ENCODE data around the gene RBFOX2. TPM values are rescaled to one million over a fixed set of nuclear protein-coding genes. Genes with fewer than 3 reads are reported as not detected.

Gene RBFOX2
- total and polyA plus RNA-seq, 2 donors (not counting 3 experiments of a cell fraction or from before 2014, with no cell fraction given), result 125 to 142 TPM

GRCh38 chr22:36077271-36077670 is 48.6 kb upstream of the RBFOX2 start:
- Histone ChIP-seq H3K36me3 (ENCODE audit: control insufficient read depth in 2 of 2, extremely low read depth in 1 of 2, insufficient read depth in 2 of 2, low read length in 2 of 2) (no peaks in the 10 kb centered on the region), H3K9me3 (replicated peaks; ENCODE audit: control insufficient read depth, insufficient read depth, low read length) (no peaks in the 10 kb centered on the region), H3K9ac (replicated peaks; ENCODE audit: extremely low read depth, insufficient read depth, low read length) (no peak overlapping the region), H3K27me3 (ENCODE audit: control insufficient read depth in 2 of 2, insufficient read depth in 2 of 2, low read length in 2 of 2) (peaks cover 0 to 5% of the 10 kb centered on the region in 2 experiments), H2AFZ (ENCODE audit: low read depth, low read length) (no peak overlapping the region), H3K27ac (ENCODE audit: insufficient read depth, low read depth, low read length) (no peak overlapping the region), H3K79me2 (ENCODE audit: control insufficient read depth, insufficient read depth, low read length) (no peaks in the 10 kb centered on the region), H3K9me1 (replicated peaks; ENCODE audit: control insufficient read depth, extremely low read depth, insufficient read depth, low read length) (no peaks in the 10 kb centered on the region), H3K4me2 (ENCODE audit: insufficient read depth, low read length) (no peak overlapping the region), H4K20me1 (replicated peaks; ENCODE audit: control insufficient read depth, extremely low read depth, insufficient read depth, low read length) (no peaks in the 10 kb centered on the region), H3K4me3 (replicated peaks in 1 of 3; ENCODE audit: insufficient read depth in 1 of 3, low read depth in 1 of 3, low read length in 3 of 3) (no peak overlapping the region), H3K4me1 (ENCODE audit: control insufficient read depth, extremely low read depth, insufficient read depth, low read length) (no peaks in the 10 kb centered on the region)
- FAIRE-seq (no peak), DNase-seq (ENCODE audit: low read depth, low spot score) (no peak)
- no TSS peak for BruUV-seq (replicated peaks)
- CTCF ChIA-PET, result interaction anchor here (6.0 kb wide), 1 partner anchor 11 kb away, joined by 46 read pairs; no protein-coding TSS in a partner anchor
- POLR2A ChIA-PET, result no interaction called here
- dilution Hi-C loops (cut with MboI; ENCODE audit: extremely low pct_ligation_motif_present, low sequenced_read_pairs) (no loop called here), intact Hi-C loops (cut with micrococcal nuclease) (no loop called here)
- no peak for TF ChIP-seq GATA2 (IDR thresholded peaks at IDR 0.05; ENCODE audit: insufficient read depth, insufficient read length, low read depth, low read length)
- no peak for TF ChIP-seq POLR2A (IDR thresholded peaks at IDR 0.05; ENCODE audit: low read depth, low read length)
- no peak for TF ChIP-seq EZH2 (IDR thresholded peaks at IDR 0.05; ENCODE audit: borderline replicate concordance, low read depth, low read length, severe bottlenecking)

- CTCF ChIA-PET, result interaction anchor here (0.7 to 6.0 kb wide), 3 partner anchors 10 to 145 kb away, joined by 3 to 46 read pairs (median 4); no protein-coding TSS in a partner anchor
- no peaks in the 10 kb centered on the region for H4K20me1 ChIP-seq (replicated peaks; ENCODE audit: control insufficient read depth, extremely low read depth, insufficient read depth, low read length)
- no peak overlapping the region for H3K4me2 ChIP-seq (ENCODE audit: insufficient read depth, low read length)
- H3K9me1 ChIP-seq (replicated peaks; ENCODE audit: control insufficient read depth, extremely low read depth, insufficient read depth, low read length), result no peaks in the 10 kb centered on the region
- no peaks in the 10 kb centered on the region for H3K79me2 ChIP-seq (ENCODE audit: control insufficient read depth, insufficient read depth, low read length)
- H3K27me3 ChIP-seq (ENCODE audit: control insufficient read depth in 2 of 2, insufficient read depth in 2 of 2, low read length in 2 of 2), result peaks cover 0 to 5% of the 10 kb centered on the region in 2 experiments
- H3K9ac ChIP-seq (replicated peaks; ENCODE audit: extremely low read depth, insufficient read depth, low read length), result no peak overlapping the region
- TF ChIP-seq POLR2AphosphoS5 (IDR thresholded peaks at IDR 0.05; ENCODE audit: insufficient read depth, low read depth, low read length) (no peak), MAX (IDR thresholded peaks at IDR 0.05; ENCODE audit: insufficient read depth, insufficient read length) (no peak), GATA2 (IDR thresholded peaks at IDR 0.05; ENCODE audit: insufficient read depth, insufficient read length, low read depth, low read length) (no peak), MYC (IDR thresholded peaks at IDR 0.05; ENCODE audit: low read depth, low read length) (no peak), CTCF (IDR thresholded peaks at IDR 0.05; ENCODE audit: extremely low read depth in 1 of 2, insufficient read depth in 1 of 2, low read depth in 1 of 2, low read length in 2 of 2) (no peak), EZH2 (IDR thresholded peaks at IDR 0.05; ENCODE audit: borderline replicate concordance, low read depth, low read length, severe bottlenecking) (no peak), POLR2A (IDR thresholded peaks at IDR 0.05; ENCODE audit: low read depth, low read length) (no peak), JUN (IDR thresholded peaks at IDR 0.05; ENCODE audit: borderline replicate concordance, insufficient read depth, insufficient read length, low read depth) (no peak)
- no peaks in the 10 kb centered on the region for H3K4me1 ChIP-seq (ENCODE audit: control insufficient read depth, extremely low read depth, insufficient read depth, low read length)
- POLR2A ChIA-PET, result no interaction called here
- no peak overlapping the region for H2AFZ ChIP-seq (ENCODE audit: low read depth, low read length)
- dilution Hi-C loops (cut with MboI; ENCODE audit: extremely low pct_ligation_motif_present, low sequenced_read_pairs) (no loop called here), intact Hi-C loops (cut with micrococcal nuclease) (no loop called here)
- no peaks in the 10 kb centered on the region for H3K9me3 ChIP-seq (replicated peaks; ENCODE audit: control insufficient read depth, insufficient read depth, low read length)
- no peak overlapping the region for H3K4me3 ChIP-seq (replicated peaks in 1 of 3; ENCODE audit: insufficient read depth in 1 of 3, low read depth in 1 of 3, low read length in 3 of 3)
- no peak for FAIRE-seq
- BruUV-seq (replicated peaks), result no TSS peak
- H3K36me3 ChIP-seq (ENCODE audit: control insufficient read depth in 2 of 2, extremely low read depth in 1 of 2, insufficient read depth in 2 of 2, low read length in 2 of 2), result no peaks in the 10 kb centered on the region
- H3K27ac ChIP-seq (ENCODE audit: insufficient read depth, low read depth, low read length), result no peak overlapping the region
- DNase-seq (ENCODE audit: low read depth, low spot score), result no peak
These were observed 47.1 kb upstream of the RBFOX2 start for GRCh38 chr22:36075724-36076123.
